HepG2 (cell line): ENCODE measurements around the gene PLD1. TPM values are rescaled to one million over a fixed set of nuclear protein-coding genes. Genes with fewer than 3 reads are reported as not detected.

ENCODE experiments used
- BHLHE40 ChIP-seq: IDR thresholded peaks from 2 replicates; pipeline ENCODE4 v1.6.1; 2011; ENCODE audit warnings: low read length, improper control_type of control experiment
- CCAR2 ChIP-seq: fragments of 200-400 bp; formaldehyde crosslinking; optimal IDR thresholded peaks from 2 replicates; pipeline ENCODE3; 2018; ENCODE audit warnings: low read depth, mild to moderate bottlenecking, low read length, moderate library complexity
- DMTF1 ChIP-seq: sonication (generic); formaldehyde crosslinking; IDR thresholded peaks from 2 replicates; pipeline ENCODE4 v1.4.0; 2020; ENCODE audit warnings: mild to moderate bottlenecking, missing genetic modification reagents
- FOXP1 ChIP-seq, 2 experiments: fragments of 450-650 bp in 1 of 2; IDR thresholded peaks; 2 replicates each; pipeline ENCODE4 v1.6.1; 2017 to 2018; ENCODE audit warnings: antibody characterized with exemption in 1 of 2
- HNF4A ChIP-seq: sonication (generic); formaldehyde crosslinking; IDR thresholded peaks from 2 replicates; pipeline ENCODE4 v1.4.0; 2020; ENCODE audit warnings: missing genetic modification reagents
- IRF1 ChIP-seq: sonication (generic); formaldehyde crosslinking; IDR thresholded peaks from 2 replicates; pipeline ENCODE4 v1.4.0; 2020; ENCODE audit warnings: low read depth, mild to moderate bottlenecking, missing genetic modification reagents
- KMT2B ChIP-seq: IDR thresholded peaks from 2 replicates; pipeline ENCODE4 v1.6.1; 2016; ENCODE audit warnings: missing genetic modification reagents, missing compliant biosample characterization
- NFIC ChIP-seq: IDR thresholded peaks from 2 replicates; pipeline ENCODE4 v1.6.1; 2012; ENCODE audit warnings: mild to moderate bottlenecking, low read length, inconsistent platforms
- PAX8 ChIP-seq: sonication (generic); formaldehyde crosslinking; IDR thresholded peaks from 2 replicates; pipeline ENCODE4 v1.8.0; 2022; ENCODE audit warnings: mild to moderate bottlenecking, missing genetic modification reagents, borderline replicate concordance
- PLSCR1 ChIP-seq: sonication (generic); formaldehyde crosslinking; IDR thresholded peaks from 2 replicates; pipeline ENCODE4 v1.5.0; 2020; ENCODE audit warnings: missing genetic modification reagents, mild to moderate bottlenecking, borderline replicate concordance
- POGZ ChIP-seq: sonication (generic); formaldehyde crosslinking; IDR thresholded peaks from 2 replicates; pipeline ENCODE4 v1.4.0; 2020; ENCODE audit warnings: mild to moderate bottlenecking, missing genetic modification reagents
- RCOR2 ChIP-seq: IDR thresholded peaks from 2 replicates; pipeline ENCODE4 v1.6.1; 2016; ENCODE audit warnings: missing biosample characterization, missing genetic modification reagents
- SIX1 ChIP-seq: sonication (generic); formaldehyde crosslinking; IDR thresholded peaks from 2 replicates; pipeline ENCODE4 v1.4.0; 2020; ENCODE audit warnings: missing genetic modification reagents, borderline replicate concordance
- TIGD3 ChIP-seq: sonication (generic); formaldehyde crosslinking; IDR thresholded peaks from 2 replicates; pipeline ENCODE4 v1.5.1; 2020; ENCODE audit warnings: mild to moderate bottlenecking, missing genetic modification reagents, borderline replicate concordance
- ZMYM2 ChIP-seq: sonication (generic); formaldehyde crosslinking; IDR thresholded peaks from 2 replicates; pipeline ENCODE4 v1.8.0; 2022; ENCODE audit warnings: mild to moderate bottlenecking, missing genetic modification reagents
- ZMYM4 ChIP-seq: sonication (generic); formaldehyde crosslinking; IDR thresholded peaks from 2 replicates; pipeline ENCODE4 v1.8.1; 2023; ENCODE audit warnings: mild to moderate bottlenecking, missing genetic modification reagents
- ZNF136 ChIP-seq: sonication (generic); formaldehyde crosslinking; IDR thresholded peaks from 2 replicates; pipeline ENCODE4 v1.8.1; 2022; ENCODE audit warnings: low read depth, mild to moderate bottlenecking, moderate library complexity, missing genetic modification reagents
- ZNF281 ChIP-seq: sonication (generic); formaldehyde crosslinking; IDR thresholded peaks from 2 replicates; pipeline ENCODE4 v1.4.0; 2020; ENCODE audit warnings: missing genetic modification reagents, borderline replicate concordance
- ZNF550 ChIP-seq: sonication (generic); formaldehyde crosslinking; IDR thresholded peaks from 2 replicates; pipeline ENCODE4 v1.4.0; 2020; ENCODE audit warnings: mild to moderate bottlenecking, missing genetic modification reagents, borderline replicate concordance
- ZNF672 ChIP-seq: sonication (generic); formaldehyde crosslinking; IDR thresholded peaks from 2 replicates; pipeline ENCODE4 v1.8.1; 2022; ENCODE audit warnings: missing genetic modification reagents
- polyA plus RNA-seq, 8 experiments: library from polyadenylated mRNA; depleted of rRNA in 3 of 8; stranded (reverse) in 7 of 8; unstranded in 1 of 8; fragments of >200 nt; fragmentation: Illumina TruSeq in 4 of 8; extraction: Trizol in 4 of 8; gene quantifications; 2 replicates each; pipeline versions ENCODE4 v1.2.1 to v1.2.3, GENCODE V29; 2011 to 2016; ENCODE audit warnings: low read depth in 4 of 8, missing spikeins in 1 of 8, mixed read lengths in 1 of 8; ENCODE audit not compliant: insufficient read depth in 1 of 8
- total RNA-seq, 5 experiments: library from RNA; depleted of rRNA; stranded (reverse); fragments of >200 nt; fragmentation: Illumina TruSeq; extraction: Trizol; gene quantifications; 2 replicates each; pipeline ENCODE4 v1.2.3, GENCODE V29; 2016; ENCODE audit warnings: low read depth in 1 of 5

The PLD1 gene
- total and polyA plus RNA-seq, 2 of the 13 experiments (the other 11 are each of a cell fraction or from before 2014, with no cell fraction given) = 27.1 to 59.4 TPM

GRCh38 chr3:171825222-171825828 is 15.0 kb upstream of the PLD1 start (continued):
- TF ChIP-seq IRF1 (CRISPR knock-in tag) (no peak), NFIC (no peak), ZMYM4 (CRISPR knock-in tag) (0 out of 2 replicates have a peak, but pooled peaks have one; percentile 25), HNF4A (CRISPR knock-in tag) (peak; percentile 44; the same call in 1 of the 2 replicates), DMTF1 (CRISPR knock-in tag) (no peak), ZMYM2 (no peak), PAX8 (CRISPR knock-in tag) (no peak), TIGD3 (CRISPR knock-in tag) (no peak), ZNF281 (CRISPR knock-in tag) (no peak), POGZ (CRISPR knock-in tag) (no peak), BHLHE40 (no peak), ZNF672 (CRISPR knock-in tag) (no peak), KMT2B (0 out of 2 replicates have a peak, but pooled peaks have one; percentile 37), ZNF136 (CRISPR knock-in tag) (no peak), FOXP1 (IDR thresholded peaks at IDR 0.05) (no peak), FOXP1 (CRISPR knock-in tag; IDR thresholded peaks at IDR 0.05) (peak; percentile 38; the same call in 1 of the 2 replicates), RCOR2 (CRISPR knock-in tag) (0 out of 2 replicates have a peak, but pooled peaks have one; percentile 39), CCAR2 (no peak), ZNF550 (CRISPR knock-in tag) (no peak), PLSCR1 (CRISPR knock-in tag) (no peak), SIX1 (CRISPR knock-in tag) (peak; percentile 85)
